RWPE1 (cell line): ENCODE results near the gene CHRNA1.

Experiments used
- CTCF ChIA-PET: fragments of 350-600 bp; sonication (Branson Sonifier 250); formaldehyde crosslinking; extraction: SDS; loops from one replicate; lab custom pipeline; 2021; lab: Yijun Ruan, JAX
- POLR2A ChIA-PET: fragments of 400-600 bp; formaldehyde crosslinking; extraction: SDS; loops from one replicate; lab custom pipeline; 2020; ENCODE audit warnings: antibody characterized with exemption; ENCODE audit not compliant: low non-redundant PET; lab: Yijun Ruan, JAX
- DNase-seq: peaks from one replicate; pipeline ENCODE4 v3.0.0; 2012; ENCODE audit warnings: low spot score
- H3K27ac ChIP-seq: fragments of 450-650 bp; 2 replicates; pipeline ENCODE4 v1.5.1; 2017
- TF ChIP-seq, protein P1 (sequence below): fragments of 450-650 bp; conservative IDR thresholded peaks from 2 replicates; pipeline ENCODE4 v1.5.1; 2017; ENCODE audit warnings: low read depth, mild to moderate bottlenecking

CHRNA1 gene

DNA sequence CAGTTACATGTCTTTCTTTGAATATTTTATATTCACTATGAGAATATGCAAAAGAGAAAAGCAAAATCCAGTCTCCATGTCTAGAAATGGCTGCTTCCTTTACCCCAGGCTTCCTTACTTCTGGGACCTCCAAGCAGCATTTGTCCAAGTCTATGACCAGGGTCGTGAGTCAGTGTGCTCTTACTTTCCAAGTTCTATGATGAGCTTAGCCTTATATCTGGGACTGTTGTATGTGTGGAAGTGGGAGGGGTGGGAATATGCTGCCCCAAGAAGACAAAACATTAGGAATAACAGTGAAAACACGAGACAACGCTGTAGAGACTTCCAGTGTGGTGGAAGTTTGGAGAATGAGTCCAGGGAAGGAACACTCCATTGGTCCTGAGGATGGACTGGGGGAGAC is 21.2 kb upstream of the CHRNA1 start:
- TF ChIP-seq, protein P1, sequence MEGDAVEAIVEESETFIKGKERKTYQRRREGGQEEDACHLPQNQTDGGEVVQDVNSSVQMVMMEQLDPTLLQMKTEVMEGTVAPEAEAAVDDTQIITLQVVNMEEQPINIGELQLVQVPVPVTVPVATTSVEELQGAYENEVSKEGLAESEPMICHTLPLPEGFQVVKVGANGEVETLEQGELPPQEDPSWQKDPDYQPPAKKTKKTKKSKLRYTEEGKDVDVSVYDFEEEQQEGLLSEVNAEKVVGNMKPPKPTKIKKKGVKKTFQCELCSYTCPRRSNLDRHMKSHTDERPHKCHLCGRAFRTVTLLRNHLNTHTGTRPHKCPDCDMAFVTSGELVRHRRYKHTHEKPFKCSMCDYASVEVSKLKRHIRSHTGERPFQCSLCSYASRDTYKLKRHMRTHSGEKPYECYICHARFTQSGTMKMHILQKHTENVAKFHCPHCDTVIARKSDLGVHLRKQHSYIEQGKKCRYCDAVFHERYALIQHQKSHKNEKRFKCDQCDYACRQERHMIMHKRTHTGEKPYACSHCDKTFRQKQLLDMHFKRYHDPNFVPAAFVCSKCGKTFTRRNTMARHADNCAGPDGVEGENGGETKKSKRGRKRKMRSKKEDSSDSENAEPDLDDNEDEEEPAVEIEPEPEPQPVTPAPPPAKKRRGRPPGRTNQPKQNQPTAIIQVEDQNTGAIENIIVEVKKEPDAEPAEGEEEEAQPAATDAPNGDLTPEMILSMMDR: no peak
- no peak for DNase-seq
- H3K27ac ChIP-seq: no peak overlapping the region
- POLR2A ChIA-PET: no interaction called here
- CTCF ChIA-PET: no interaction called here

DNA sequence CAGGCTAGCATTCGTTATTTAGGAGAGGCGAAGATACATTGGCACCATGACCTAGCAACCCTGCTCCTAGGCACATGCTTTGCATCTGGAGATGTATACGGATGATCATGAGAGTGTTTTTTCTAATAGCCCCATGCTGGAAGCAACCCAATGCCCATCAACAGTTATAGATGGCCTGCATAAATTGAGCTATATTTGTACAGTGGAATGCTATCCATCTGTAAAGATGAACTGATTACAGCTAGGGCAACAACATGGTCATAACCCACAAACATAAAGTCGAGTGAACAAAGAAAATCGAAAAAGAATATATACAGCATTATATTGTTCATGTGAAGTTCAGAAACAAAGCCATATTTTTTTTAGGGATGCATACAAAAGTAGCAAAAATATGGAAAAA is 20.6 kb upstream of the CHRNA1 start:
- ChIA-PET POLR2A (no interaction called here), CTCF (interaction anchor here (0.7 kb wide), 1 partner anchor 14 kb away, joined by 3 read pairs; no protein-coding TSS in a partner anchor)
- TF ChIP-seq, protein P1: no peak
- no peak overlapping the region for H3K27ac ChIP-seq
- DNase-seq: no peak

DNA sequence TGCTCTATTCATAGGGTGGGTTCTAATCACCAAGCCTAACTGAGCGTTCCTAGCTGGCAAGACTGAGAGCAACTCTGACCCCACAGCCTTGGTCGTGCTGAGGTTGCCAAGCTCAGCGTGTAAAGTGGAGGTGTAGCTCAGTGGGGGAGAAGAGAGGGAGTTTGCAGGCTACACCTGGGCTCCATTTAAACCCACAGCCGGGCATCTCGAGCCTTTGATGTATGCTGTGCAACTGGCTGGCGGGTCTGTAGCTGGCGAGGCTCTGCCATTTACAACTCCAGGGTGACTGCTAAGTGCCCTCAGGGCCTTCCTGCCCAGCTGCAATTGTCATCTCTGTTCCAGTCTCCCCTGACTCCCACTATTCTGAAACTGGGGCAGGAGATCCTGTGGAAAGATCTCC is 20.0 kb upstream of the CHRNA1 start:
- ChIA-PET POLR2A (no interaction called here), CTCF (interaction anchor here (0.7 kb wide), 1 partner anchor 13 kb away, joined by 3 read pairs; no protein-coding TSS in a partner anchor)
- H3K27ac ChIP-seq: no peak overlapping the region
- TF ChIP-seq, protein P1: no peak
- no peak for DNase-seq

DNA sequence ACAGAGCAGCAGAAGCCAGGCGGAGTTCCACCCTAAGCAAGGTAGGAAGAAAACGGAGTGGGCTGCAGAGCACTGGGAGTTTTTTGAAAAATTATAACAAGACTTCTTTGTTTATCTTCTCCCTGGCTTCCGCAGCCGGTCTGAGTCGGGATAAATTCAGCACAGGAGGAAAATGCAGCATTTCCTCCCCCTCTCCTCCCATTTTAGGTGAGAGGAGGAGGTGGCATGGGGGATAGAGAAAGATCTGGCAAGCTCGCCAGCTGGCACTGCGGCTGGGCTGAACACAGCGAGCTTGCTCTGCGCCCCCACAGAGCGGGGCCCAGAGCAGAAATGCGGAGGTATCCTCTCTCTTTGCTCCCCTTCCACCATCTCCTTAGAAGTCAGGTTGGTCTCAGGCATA is 17.7 kb upstream of the CHRNA1 start:
- ChIA-PET POLR2A (no interaction called here), CTCF (interaction anchor here (0.7 kb wide), 1 partner anchor 28 kb away, joined by 4 read pairs; no protein-coding TSS in a partner anchor)
- DNase-seq: no peak
- no peak overlapping the region for H3K27ac ChIP-seq
- TF ChIP-seq, protein P1: no peak

DNA sequence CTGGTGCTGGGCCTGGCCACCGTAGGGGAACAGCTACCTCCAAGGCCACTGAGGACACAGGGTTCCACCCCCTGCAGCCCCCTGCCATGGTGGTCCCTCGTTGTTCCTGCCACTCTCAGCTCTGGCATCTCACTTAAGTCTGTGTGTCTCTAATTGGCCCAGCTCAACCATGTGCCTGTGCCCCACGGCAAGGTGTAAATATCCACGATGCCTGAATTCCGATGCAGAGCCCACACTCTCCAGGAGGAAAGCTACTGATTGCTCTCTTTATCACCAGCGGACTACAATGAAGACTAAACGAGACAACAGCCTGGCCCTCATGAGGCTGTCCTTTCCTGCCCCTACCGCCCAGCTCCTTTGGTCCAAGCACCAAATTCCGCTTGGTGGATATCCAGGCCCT is 17.0 kb upstream of the CHRNA1 start:
- DNase-seq: no peak
- no peak overlapping the region for H3K27ac ChIP-seq
- ChIA-PET CTCF (interaction anchor here (0.6 to 0.8 kb wide), 3 partner anchors 10 to 78 kb away, joined by 3 to 4 read pairs (median 3); no protein-coding TSS in a partner anchor), POLR2A (no interaction called here)
- TF ChIP-seq, protein P1: no peak

DNA sequence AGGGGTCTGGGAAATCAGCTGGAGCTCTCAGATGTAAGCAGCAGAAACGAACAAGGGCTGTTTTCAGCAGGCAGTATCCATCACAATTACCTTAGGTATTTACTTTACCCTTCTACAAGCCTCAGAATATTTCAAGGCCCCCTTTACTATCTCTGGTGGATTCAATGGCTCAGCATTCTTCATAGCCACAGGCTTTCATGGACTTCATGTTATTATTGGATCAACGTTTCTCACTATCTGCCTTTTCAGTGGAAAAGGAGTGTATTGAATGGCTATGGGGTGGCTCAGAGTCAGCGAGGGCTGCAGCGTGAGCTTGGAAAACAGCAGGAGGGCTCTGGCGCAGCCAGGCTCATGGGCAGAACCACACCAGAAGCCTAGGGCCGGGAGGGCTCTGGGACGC is 16.6 kb upstream of the CHRNA1 start:
- TF ChIP-seq, protein P1: no peak
- DNase-seq: no peak
- H3K27ac ChIP-seq: no peak overlapping the region
- CTCF ChIA-PET: interaction anchor here (0.6 to 0.8 kb wide), 2 partner anchors 9 to 78 kb away, joined by 3 read pairs; no protein-coding TSS in a partner anchor
- POLR2A ChIA-PET: no interaction called here
